Loucy (cell line): ENCODE data around the gene EP400.

Source experiments
- CTCF ChIP-seq: fragments of 200-600 bp; sonication (generic); conservative IDR thresholded peaks from 2 replicates; pipeline ENCODE4 v1.5.1; 2014; ENCODE audit warnings: mild to moderate bottlenecking, antibody characterized with exemption, low read length
- EZH2phosphoT487 ChIP-seq: fragments of 200-600 bp; IDR thresholded peaks from 2 replicates; pipeline ENCODE4 v1.6.1; 2018; ENCODE audit warnings: antibody characterized with exemption, mild to moderate bottlenecking, moderate library complexity, borderline replicate concordance

DNA sequence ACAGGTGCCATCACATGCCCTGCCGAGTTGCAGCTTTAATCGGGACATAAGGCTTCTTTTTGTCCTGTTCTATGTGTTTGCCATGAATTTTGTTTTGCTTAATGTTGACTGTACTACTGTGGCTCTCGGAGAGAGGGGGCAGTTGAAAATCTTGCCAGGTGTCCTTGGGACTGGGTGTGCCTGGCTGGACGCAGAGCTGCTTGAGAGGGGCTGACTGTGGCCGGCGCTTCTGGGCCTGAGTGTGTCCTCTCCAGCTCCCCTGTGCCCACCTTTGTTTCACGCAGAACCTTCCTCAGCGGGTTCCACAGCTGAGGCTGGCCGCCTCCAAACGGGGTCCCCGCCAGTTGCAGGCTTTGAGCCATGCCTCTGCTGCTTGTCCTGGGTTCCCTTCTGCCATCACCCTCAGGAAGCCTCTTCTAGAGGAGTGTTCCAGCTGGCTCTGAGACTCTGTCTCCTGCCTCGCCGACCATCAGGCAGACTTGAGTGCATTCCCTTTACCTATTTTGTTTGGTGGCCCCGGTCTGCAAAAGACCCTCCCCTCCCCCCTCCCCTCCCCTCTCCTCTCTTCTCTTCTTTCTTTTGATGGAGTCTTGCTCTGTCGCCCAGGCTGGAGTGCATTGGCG lies 144.6 kb downstream of the EP400 start:
- TF ChIP-seq CTCF: no peak
- no peak for TF ChIP-seq EZH2phosphoT487
